Chondrocyte (in vitro differentiated cells): Measurements from ENCODE around the gene TANGO2. TPM values are rescaled to one million over a fixed set of nuclear protein-coding genes. Genes with fewer than 3 reads are reported as not detected.

Experiments used
- DNase-seq: peaks from one replicate; pipeline ENCODE4 v3.0.0; 2021; ENCODE audit warnings: mixed read lengths, low spot score
- H3K27ac Mint-ChIP-seq: one replicate; pipeline ENCODE4 v1.8.0; 2021; ENCODE audit warnings: mild to moderate bottlenecking, moderate library complexity, mixed read lengths; ENCODE audit not compliant: unreplicated experiment
- H3K27me3 Mint-ChIP-seq: 2 replicates; pipeline ENCODE4 v1.8.0; 2021; ENCODE audit warnings: low read depth, mixed read lengths
- H3K36me3 Mint-ChIP-seq: 2 replicates; pipeline ENCODE4 v1.8.0; 2021; ENCODE audit warnings: low read depth, mixed read lengths
- H3K4me1 Mint-ChIP-seq: 2 replicates; pipeline ENCODE4 v1.8.0; 2021; ENCODE audit warnings: low read depth, mild to moderate bottlenecking, mixed read lengths
- H3K4me3 Mint-ChIP-seq: one replicate; pipeline ENCODE4 v1.8.0; 2021; ENCODE audit warnings: mild to moderate bottlenecking, moderate library complexity, mixed read lengths; ENCODE audit not compliant: unreplicated experiment
- H3K9me3 Mint-ChIP-seq: 2 replicates; pipeline ENCODE4 v1.8.0; 2021; ENCODE audit warnings: low read depth, mixed read lengths
- CTCF ChIP-seq: fragments of 200-600 bp; sonication (generic); IDR thresholded peaks from 2 replicates; pipeline ENCODE4 v1.5.0; 2021; ENCODE audit warnings: antibody characterized with exemption, mild to moderate bottlenecking, moderate library complexity
- total RNA-seq: library from RNA; stranded (reverse); gene quantifications from 3 replicates; pipeline ENCODE4 v1.2.1, GENCODE V29; 2021

Gene TANGO2
- total RNA-seq, 1 donor from 2014 or later, result 30.1 TPM

- no peak overlapping the region for H3K4me3 Mint-ChIP-seq
- H3K4me1 Mint-ChIP-seq, result peaks cover 5% of the 10 kb centered on the region
- peaks cover 69% of the 10 kb centered on the region for H3K36me3 Mint-ChIP-seq
- H3K27ac Mint-ChIP-seq, result no peak overlapping the region
- DNase-seq, result no peak
- peaks cover 8% of the 10 kb centered on the region for H3K9me3 Mint-ChIP-seq
- TF ChIP-seq CTCF, result no peak
- no peaks in the 10 kb centered on the region for H3K27me3 Mint-ChIP-seq
Observed at GRCh38 chr22:20091690-20092476, 71.0 kb downstream of the TANGO2 start.

GRCh38 chr22:20092477-20092854 is 71.6 kb downstream of the TANGO2 start:
- no peak for TF ChIP-seq CTCF
- Mint-ChIP-seq H3K9me3 (peaks cover 13% of the 10 kb centered on the region), H3K36me3 (peaks cover 69% of the 10 kb centered on the region)

GRCh38 chr22:20093418-20094196 is 72.7 kb downstream of the TANGO2 start:
- no peak for TF ChIP-seq CTCF
- Mint-ChIP-seq H3K27me3 (no peaks in the 10 kb centered on the region), H3K36me3 (peaks cover 71% of the 10 kb centered on the region), H3K27ac (no peak overlapping the region), H3K4me1 (peaks cover 5% of the 10 kb centered on the region), H3K9me3 (peaks cover 13% of the 10 kb centered on the region), H3K4me3 (no peak overlapping the region)
- no peak for DNase-seq

More at GRCh38 chr22:20092477-20092854, 71.6 kb downstream of the TANGO2 start:
- DNase-seq, result no peak
- Mint-ChIP-seq H3K4me1 (peaks cover 5% of the 10 kb centered on the region), H3K27ac (no peak overlapping the region), H3K4me3 (no peak overlapping the region), H3K27me3 (no peaks in the 10 kb centered on the region)

GRCh38 chr22:20094197-20094807 is 73.4 kb downstream of the TANGO2 start:
- H3K27ac Mint-ChIP-seq, result no peak overlapping the region
- H3K36me3 Mint-ChIP-seq, result peaks cover 66% of the 10 kb centered on the region
- peaks cover 13% of the 10 kb centered on the region for H3K9me3 Mint-ChIP-seq
- peaks cover 5% of the 10 kb centered on the region for H3K4me1 Mint-ChIP-seq
- no peak for TF ChIP-seq CTCF
- DNase-seq, result no peak
- no peaks in the 10 kb centered on the region for H3K27me3 Mint-ChIP-seq
- no peak overlapping the region for H3K4me3 Mint-ChIP-seq

GRCh38 chr22:20095521-20095920 is 74.6 kb downstream of the TANGO2 start:
- Mint-ChIP-seq H3K4me3 (no peak overlapping the region), H3K27me3 (no peaks in the 10 kb centered on the region)

More at GRCh38 chr22:20095521-20095920, 74.6 kb downstream of the TANGO2 start:
- peaks cover 2% of the 10 kb centered on the region for H3K4me1 Mint-ChIP-seq
- peaks cover 64% of the 10 kb centered on the region for H3K36me3 Mint-ChIP-seq
- DNase-seq, result no peak
- no peak for TF ChIP-seq CTCF
- H3K27ac Mint-ChIP-seq, result no peak overlapping the region
- H3K9me3 Mint-ChIP-seq, result peaks cover 13% of the 10 kb centered on the region
